Measurements from ENCODE around the gene RINL. TPM values are rescaled to one million over a fixed set of nuclear protein-coding genes. Genes with fewer than 3 reads are reported as not detected.
"Not testable (repeated sequence)": the region's sequence is repeated elsewhere in the genome, so short reads cannot be mapped to it uniquely, and the experiment has no call there.

RINL gene
- total RNA-seq, 1 donor from 2014 or later = 65.0 TPM

DNA sequence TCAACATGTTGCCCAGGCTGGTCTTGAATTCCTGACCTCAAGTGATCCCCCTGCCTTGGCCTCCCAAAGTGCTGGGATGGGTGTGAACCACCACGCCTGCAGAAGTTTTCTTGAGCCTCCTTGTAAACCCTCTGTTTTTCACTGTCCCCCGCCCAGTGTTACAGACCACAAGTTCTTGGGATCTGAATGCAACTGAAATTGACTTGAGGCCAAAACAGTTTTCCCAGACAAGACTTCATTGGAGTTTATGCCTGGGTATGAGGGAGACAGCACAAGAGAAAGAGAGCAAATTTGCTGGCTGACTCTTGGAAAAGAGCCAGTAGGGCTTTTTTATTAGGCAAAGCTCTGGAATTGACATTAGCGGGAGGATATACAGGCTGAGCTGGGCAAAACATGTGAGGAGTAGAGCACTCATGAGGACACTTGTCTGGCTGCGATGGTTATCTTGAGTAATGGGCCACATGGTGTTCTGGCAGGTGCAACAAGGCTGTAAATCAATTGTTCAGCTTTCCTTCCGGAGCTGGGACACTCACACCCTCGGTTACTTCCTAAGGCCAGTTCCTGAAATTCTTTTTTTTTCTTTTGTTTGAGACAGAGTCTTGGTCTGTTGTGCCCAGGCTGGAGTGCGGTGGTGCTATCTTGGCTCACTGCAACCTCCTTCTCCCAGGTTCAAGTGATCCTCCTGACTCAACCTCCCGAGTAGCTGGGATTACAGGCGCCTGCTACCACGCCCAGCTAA lies 15.6 kb downstream of the RINL start:
- DNase-seq = no peak
- Mint-ChIP-seq H3K27ac (peak overlapping the region; percentile 75), H3K27me3 (no peaks in the 10 kb centered on the region), H3K4me3 (peak overlapping the region; percentile 38), H3K36me3 (ENCODE audit: low read depth) (peaks cover 7% of the 10 kb centered on the region), H3K4me1 (peaks cover 79% of the 10 kb centered on the region), H3K9me3 (no peaks in the 10 kb centered on the region)
- no peak for ATAC-seq (ENCODE audit: low read depth)
- ChIA-PET POLR2A (interaction anchor here (0.9 to 9.3 kb wide), 6 partner anchors 12 to 68 kb away, joined by 3 to 463 read pairs (median 9); partner anchors contain the start of genes ECH1, HNRNPL, MRPS12 and NFKBIB), CTCF (interaction anchor here (0.7 kb wide), 1 partner anchor 8 kb away, joined by 3 read pairs; no protein-coding TSS in a partner anchor)
- intact Hi-C loops (cut with micrococcal nuclease) = loop anchor here (10.0 kb wide), 1 partner anchor 308 kb away; no protein-coding TSS in a partner anchor
- TF ChIP-seq, protein P1, sequence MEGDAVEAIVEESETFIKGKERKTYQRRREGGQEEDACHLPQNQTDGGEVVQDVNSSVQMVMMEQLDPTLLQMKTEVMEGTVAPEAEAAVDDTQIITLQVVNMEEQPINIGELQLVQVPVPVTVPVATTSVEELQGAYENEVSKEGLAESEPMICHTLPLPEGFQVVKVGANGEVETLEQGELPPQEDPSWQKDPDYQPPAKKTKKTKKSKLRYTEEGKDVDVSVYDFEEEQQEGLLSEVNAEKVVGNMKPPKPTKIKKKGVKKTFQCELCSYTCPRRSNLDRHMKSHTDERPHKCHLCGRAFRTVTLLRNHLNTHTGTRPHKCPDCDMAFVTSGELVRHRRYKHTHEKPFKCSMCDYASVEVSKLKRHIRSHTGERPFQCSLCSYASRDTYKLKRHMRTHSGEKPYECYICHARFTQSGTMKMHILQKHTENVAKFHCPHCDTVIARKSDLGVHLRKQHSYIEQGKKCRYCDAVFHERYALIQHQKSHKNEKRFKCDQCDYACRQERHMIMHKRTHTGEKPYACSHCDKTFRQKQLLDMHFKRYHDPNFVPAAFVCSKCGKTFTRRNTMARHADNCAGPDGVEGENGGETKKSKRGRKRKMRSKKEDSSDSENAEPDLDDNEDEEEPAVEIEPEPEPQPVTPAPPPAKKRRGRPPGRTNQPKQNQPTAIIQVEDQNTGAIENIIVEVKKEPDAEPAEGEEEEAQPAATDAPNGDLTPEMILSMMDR (IDR thresholded peaks at IDR 0.05) = no peak

DNA sequence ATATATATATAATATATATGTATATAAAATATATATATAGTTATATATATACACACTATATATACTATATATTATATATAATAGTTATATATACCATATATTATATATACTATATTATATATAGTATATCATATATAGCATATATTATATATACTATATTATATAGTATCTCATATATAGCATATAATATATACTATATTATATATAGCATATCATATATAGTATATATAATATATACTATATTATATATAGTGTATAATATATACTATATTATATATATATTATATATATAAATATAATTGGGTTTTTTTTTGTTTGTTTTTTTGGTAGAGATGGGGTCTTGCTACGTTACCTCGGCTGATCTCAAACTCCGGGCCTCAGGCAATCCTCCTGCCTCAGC lies 16.7 kb downstream of the RINL start:
- H3K27ac Mint-ChIP-seq = peak overlapping the region; percentile 41
- CTCF ChIA-PET = interaction anchor here (1.3 kb wide), 1 partner anchor 8 kb away, joined by 16 read pairs; no protein-coding TSS in a partner anchor
- intact Hi-C loops (cut with micrococcal nuclease) = loop anchor here (10.0 kb wide), 1 partner anchor 307 kb away; no protein-coding TSS in a partner anchor
- peaks cover 4% of the 10 kb centered on the region for H3K36me3 Mint-ChIP-seq (ENCODE audit: low read depth)
- POLR2A ChIA-PET = interaction anchor here (0.7 to 9.3 kb wide), 10 partner anchors 9 to 1266 kb away, joined by 3 to 463 read pairs (median 5); partner anchors contain the start of genes ECH1, EIF3K, FAM98C and HNRNPL
- TF ChIP-seq, protein P1 (IDR thresholded peaks at IDR 0.05) = no peak
- ATAC-seq (ENCODE audit: low read depth) = no peak
- no peaks in the 10 kb centered on the region for H3K27me3 Mint-ChIP-seq
- no peak for DNase-seq
- H3K9me3 Mint-ChIP-seq = no peaks in the 10 kb centered on the region
- no peak overlapping the region for H3K4me3 Mint-ChIP-seq
- peaks cover 82% of the 10 kb centered on the region for H3K4me1 Mint-ChIP-seq

DNA sequence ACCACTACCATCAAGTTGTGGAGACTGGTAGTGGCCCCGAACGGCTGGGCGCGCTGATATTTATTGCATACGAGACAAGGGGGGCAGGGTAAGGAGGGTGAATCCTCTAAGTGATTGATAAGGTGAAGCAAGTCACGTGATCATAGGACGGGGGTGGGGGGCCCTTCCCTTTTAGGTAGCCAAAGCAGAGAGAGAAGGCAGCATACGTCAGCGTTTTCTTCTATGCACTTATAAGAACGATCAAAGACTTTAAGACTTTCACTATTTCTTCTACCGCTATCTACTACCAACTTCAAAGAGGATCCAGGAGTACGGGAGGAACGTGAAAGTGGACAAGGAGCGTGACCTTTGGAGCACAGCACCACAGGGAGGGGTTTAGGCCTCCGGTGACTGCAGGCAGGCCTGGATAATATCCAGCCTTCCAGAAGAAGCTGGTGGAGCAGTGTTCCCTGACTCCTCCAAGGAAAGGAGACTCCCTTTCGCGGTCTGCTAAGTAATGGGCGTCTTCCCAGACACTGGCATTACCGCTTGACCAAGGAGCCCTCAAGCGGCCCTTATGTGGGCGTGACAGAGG lies 18.4 kb downstream of the RINL start:
- H3K9me3 Mint-ChIP-seq; DNase-seq; H3K36me3 Mint-ChIP-seq (ENCODE audit: low read depth); H3K27me3 Mint-ChIP-seq; ATAC-seq (ENCODE audit: low read depth): not testable (repeated sequence)
- Mint-ChIP-seq H3K4me1 (peaks cover 71% of the 10 kb centered on the region), H3K27ac (peak overlapping the region; percentile 32), H3K4me3 (peak overlapping the region; percentile 2)
- CTCF ChIA-PET = interaction anchor here (0.9 to 1.6 kb wide), 3 partner anchors 9 to 71 kb away, joined by 3 read pairs; partner anchors contain the start of genes MRPS12 and SARS2
- intact Hi-C loops (cut with micrococcal nuclease) = loop anchor here (10.0 kb wide), 1 partner anchor 305 kb away; no protein-coding TSS in a partner anchor
- POLR2A ChIA-PET = interaction anchor here (1.4 to 9.3 kb wide), 3 partner anchors 10 to 28 kb away, joined by 9 to 463 read pairs (median 69); partner anchors contain the start of genes ECH1, HNRNPL and RINL

DNA sequence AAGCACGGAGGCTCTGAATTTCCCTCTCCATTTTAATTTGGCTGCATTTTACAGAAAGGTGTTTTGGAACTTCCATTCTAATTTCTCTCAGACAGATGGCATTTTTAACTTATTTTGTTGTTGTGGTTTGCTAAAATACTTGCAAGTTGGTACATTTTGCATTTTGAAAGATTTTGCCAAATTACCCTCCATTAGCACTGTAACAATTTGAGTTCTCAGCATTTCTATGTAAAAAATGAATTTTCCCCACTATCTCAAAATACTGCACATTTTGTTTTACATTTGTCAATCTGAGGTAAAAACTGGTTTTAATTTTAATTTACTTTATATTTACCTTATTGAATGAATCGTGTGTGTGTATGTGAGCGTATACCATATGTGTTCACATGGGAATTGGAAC lies 21.3 kb downstream of the RINL start:
- ATAC-seq (ENCODE audit: low read depth) = no peak
- Mint-ChIP-seq H3K9me3 (no peaks in the 10 kb centered on the region), H3K4me1 (peaks cover 60% of the 10 kb centered on the region), H3K27ac (peak overlapping the region; percentile 88), H3K4me3 (peak overlapping the region; percentile 78), H3K27me3 (no peaks in the 10 kb centered on the region), H3K36me3 (ENCODE audit: low read depth) (peaks cover 3% of the 10 kb centered on the region)
- CTCF ChIA-PET = interaction anchor here (1.2 to 2.7 kb wide), 2 partner anchors 13 to 31 kb away, joined by 3 to 11 read pairs; no protein-coding TSS in a partner anchor
- POLR2A ChIA-PET = interaction anchor here (0.6 to 3.0 kb wide), 11 partner anchors 8 to 1920 kb away, joined by 3 to 27 read pairs (median 5); partner anchors contain the start of genes ACTN4, ECH1, EID2B and HNRNPL
- DNase-seq = no peak
- TF ChIP-seq, protein P1 (IDR thresholded peaks at IDR 0.05) = no peak
- intact Hi-C loops (cut with micrococcal nuclease) = no loop called here

DNA sequence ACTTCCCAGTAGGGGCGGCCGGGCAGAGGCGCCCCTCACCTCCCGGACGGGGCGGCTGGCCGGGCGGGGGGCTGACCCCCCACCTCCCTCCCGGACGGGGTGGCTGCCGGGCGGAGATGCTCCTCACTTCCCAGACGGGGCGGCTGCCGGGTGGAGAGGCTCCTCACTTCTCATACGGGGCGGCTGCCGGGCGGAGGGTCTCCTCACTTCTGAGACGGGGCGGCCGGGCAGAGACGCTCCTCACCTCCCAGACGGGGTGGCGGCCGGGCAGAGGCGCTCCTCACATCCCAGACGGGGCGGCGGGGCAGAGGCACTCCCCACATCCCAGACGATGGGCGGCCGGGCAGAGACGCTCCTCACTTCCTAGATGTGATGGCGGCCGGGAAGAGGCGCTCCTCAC lies 22.3 kb downstream of the RINL start:
- ATAC-seq (ENCODE audit: low read depth); intact Hi-C loops (cut with micrococcal nuclease); H3K27me3 Mint-ChIP-seq; H3K9me3 Mint-ChIP-seq; CTCF ChIA-PET; H3K4me3 Mint-ChIP-seq; H3K36me3 Mint-ChIP-seq (ENCODE audit: low read depth); DNase-seq; POLR2A ChIA-PET; H3K27ac Mint-ChIP-seq: not testable (repeated sequence)
- peaks cover 63% of the 10 kb centered on the region for H3K4me1 Mint-ChIP-seq

DNA sequence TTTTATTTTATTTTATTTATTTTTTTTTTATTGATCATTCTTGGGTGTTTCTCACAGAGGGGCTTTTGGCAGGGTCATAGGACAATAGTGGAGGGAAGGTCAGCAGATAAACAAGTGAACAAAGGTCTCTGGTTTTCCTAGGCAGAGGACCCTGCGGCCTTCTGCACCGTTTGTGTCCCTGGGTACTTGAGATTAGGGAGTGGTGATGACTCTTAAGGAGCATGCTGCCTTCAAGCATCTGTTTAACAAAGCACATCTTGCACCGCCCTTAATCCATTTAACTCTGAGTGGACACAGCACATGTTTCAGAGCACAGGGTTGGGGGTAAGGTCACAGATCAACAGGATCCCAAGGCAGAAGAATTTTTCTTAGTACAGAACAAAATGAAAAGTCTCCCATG lies 23.1 kb downstream of the RINL start:
- H3K9me3 Mint-ChIP-seq; ATAC-seq (ENCODE audit: low read depth); CTCF ChIA-PET; DNase-seq; H3K27ac Mint-ChIP-seq; H3K4me3 Mint-ChIP-seq; H3K27me3 Mint-ChIP-seq; H3K36me3 Mint-ChIP-seq (ENCODE audit: low read depth): not testable (repeated sequence)
- POLR2A ChIA-PET = interaction anchor here (9.5 kb wide), 1 partner anchor 9 kb away, joined by 463 read pairs; no protein-coding TSS in a partner anchor
- intact Hi-C loops (cut with micrococcal nuclease) = loop anchor here (5.0 kb wide), 2 partner anchors 552 to 977 kb away; partner anchors contain the start of genes DYRK1B and ZFP36
- H3K4me1 Mint-ChIP-seq = peaks cover 63% of the 10 kb centered on the region

Measured in activated B cell treated with CpG ODN at 0.5 μM for 24 hours (primary cell).